Immature natural killer cell (primary cell): ENCODE measurements around the gene AGO1. TPM values are rescaled to one million over a fixed set of nuclear protein-coding genes. Genes with fewer than 3 reads are reported as not detected.
"Not testable (repeated sequence)": the region's sequence is repeated elsewhere in the genome, so short reads cannot be mapped to it uniquely, and the experiment has no call there.

ENCODE experiments used
- DNase-seq, 3 donors: peaks; one replicate each; pipeline ENCODE4 v3.0.0; 2022; ENCODE audit warnings: mixed read lengths in 1 of 3
- H3K27ac Mint-ChIP-seq, 6 donors: one replicate each; pipeline ENCODE4 v1.8.0; 2020; ENCODE audit warnings: mixed read lengths in 6 of 6, mild to moderate bottlenecking in 5 of 6, inconsistent platforms in 4 of 6, moderate library complexity in 3 of 6
- H3K27me3 Mint-ChIP-seq, 3 donors: one replicate each; pipeline ENCODE4 v1.8.0; 2020 to 2021; ENCODE audit warnings: low read depth in 3 of 3, mild to moderate bottlenecking in 3 of 3, mixed read lengths in 3 of 3, moderate library complexity in 3 of 3, inconsistent platforms in 1 of 3
- H3K36me3 Mint-ChIP-seq, 3 donors: one replicate each; pipeline ENCODE4 v1.8.0; 2020; ENCODE audit warnings: mixed read lengths in 3 of 3, inconsistent platforms in 2 of 3, mild to moderate bottlenecking in 2 of 3
- H3K4me1 Mint-ChIP-seq, 2 donors: one replicate each; pipeline ENCODE4 v1.8.0; 2020; ENCODE audit warnings: inconsistent platforms in 2 of 2, mild to moderate bottlenecking in 2 of 2, mixed read lengths in 2 of 2, moderate library complexity in 1 of 2
- H3K4me3 Mint-ChIP-seq, 5 donors: one replicate each; pipeline ENCODE4 v1.8.0; 2020; ENCODE audit warnings: mild to moderate bottlenecking in 5 of 5, mixed read lengths in 5 of 5, inconsistent platforms in 3 of 5, moderate library complexity in 3 of 5
- H3K9me3 Mint-ChIP-seq, 6 donors: one replicate each; pipeline ENCODE4 v1.8.0; 2020; ENCODE audit warnings: mild to moderate bottlenecking in 6 of 6, mixed read lengths in 6 of 6, inconsistent platforms in 4 of 6, moderate library complexity in 3 of 6
- polyA plus RNA-seq, 3 donors: library from polyadenylated mRNA; unstranded; fragments of 300-500 nt; fragmentation: Illumina TruSeq; gene quantifications; one replicate each; pipeline ENCODE4 v1.2.3, GENCODE V29; 2021

AGO1 gene
- polyA plus RNA-seq, 3 donors from 2014 or later, result 6.3 to 9.9 (median 7.0) TPM

GRCh38 chr1:35935442-35936388 is 52.7 kb downstream of the AGO1 start:
- no peak for DNase-seq
- Mint-ChIP-seq H3K4me3 (no peak overlapping the region), H3K36me3 (peaks cover 0 to 1% (median 0%) of the 10 kb centered on the region in 3 donors)

GRCh38 chr1:35936838-35937237 is 53.8 kb downstream of the AGO1 start:
- no peak overlapping the region for H3K4me3 Mint-ChIP-seq
- H3K27ac Mint-ChIP-seq, result no peak overlapping the region
- peaks cover 0 to 1% (median 0%) of the 10 kb centered on the region in 3 donors for H3K27me3 Mint-ChIP-seq
- H3K9me3 Mint-ChIP-seq, result no peaks in the 10 kb centered on the region
- H3K36me3 Mint-ChIP-seq, result peaks cover 0 to 4% (median 0%) of the 10 kb centered on the region in 3 donors
- DNase-seq, result no peak
- peaks cover 33 to 53% of the 10 kb centered on the region in 2 donors for H3K4me1 Mint-ChIP-seq

More at GRCh38 chr1:35935442-35936388, 52.7 kb downstream of the AGO1 start:
- Mint-ChIP-seq H3K4me1 (peaks cover 27 to 47% of the 10 kb centered on the region in 2 donors), H3K27ac (no peak overlapping the region), H3K27me3 (peaks cover 2 to 4% (median 3%) of the 10 kb centered on the region in 3 donors), H3K9me3 (no peaks in the 10 kb centered on the region)

- DNase-seq, result no peak
- no peak overlapping the region for H3K27ac Mint-ChIP-seq
- H3K27me3 Mint-ChIP-seq, result no peaks in the 10 kb centered on the region
- H3K9me3 Mint-ChIP-seq, result no peaks in the 10 kb centered on the region
- H3K4me1 Mint-ChIP-seq, result peaks cover 31 to 49% of the 10 kb centered on the region in 2 donors
- peaks cover 0 to 4% (median 0%) of the 10 kb centered on the region in 3 donors for H3K36me3 Mint-ChIP-seq
- H3K4me3 Mint-ChIP-seq, result no peak overlapping the region
Measured at GRCh38 chr1:35939484-35939883, 56.5 kb downstream of the AGO1 start.

- peaks cover 32 to 64% of the 10 kb centered on the region in 2 donors for H3K4me1 Mint-ChIP-seq
- peaks cover 0 to 1% (median 0%) of the 10 kb centered on the region in 3 donors for H3K27me3 Mint-ChIP-seq
- peak overlapping the region in 2 of 6 donors; percentile 10 to 48 for H3K27ac Mint-ChIP-seq
- no peak for DNase-seq
- H3K4me3 Mint-ChIP-seq, result no peak overlapping the region
- peaks cover 0 to 10% (median 5%) of the 10 kb centered on the region in 3 donors for H3K36me3 Mint-ChIP-seq
- H3K9me3 Mint-ChIP-seq, result no peaks in the 10 kb centered on the region
Measured at GRCh38 chr1:35945327-35945726, 62.3 kb downstream of the AGO1 start.

- Mint-ChIP-seq H3K4me1 (peaks cover 26 to 41% of the 10 kb centered on the region in 2 donors), H3K4me3 (no peak overlapping the region), H3K9me3 (no peaks in the 10 kb centered on the region), H3K27ac (no peak overlapping the region), H3K27me3 (peaks cover 0 to 1% (median 0%) of the 10 kb centered on the region in 3 donors), H3K36me3 (peaks cover 0 to 6% (median 5%) of the 10 kb centered on the region in 3 donors)
- DNase-seq, result no peak
Measured at GRCh38 chr1:35947547-35947946, 64.5 kb downstream of the AGO1 start.

GRCh38 chr1:35958558-35958957 is 75.5 kb downstream of the AGO1 start:
- no peak overlapping the region for H3K4me3 Mint-ChIP-seq
- H3K9me3 Mint-ChIP-seq, result no peaks in the 10 kb centered on the region
- peaks cover 0 to 3% (median 0%) of the 10 kb centered on the region in 3 donors for H3K27me3 Mint-ChIP-seq
- H3K36me3 Mint-ChIP-seq, result peaks cover 3 to 9% (median 5%) of the 10 kb centered on the region in 3 donors
- DNase-seq, result no peak
- peaks cover 8 to 19% of the 10 kb centered on the region in 2 donors for H3K4me1 Mint-ChIP-seq
- H3K27ac Mint-ChIP-seq, result no peak overlapping the region

- peaks cover 8 to 19% of the 10 kb centered on the region in 2 donors for H3K4me1 Mint-ChIP-seq
- no peak overlapping the region for H3K27ac Mint-ChIP-seq
- DNase-seq, result no peak
- peaks cover 0 to 3% (median 0%) of the 10 kb centered on the region in 3 donors for H3K27me3 Mint-ChIP-seq
- H3K36me3 Mint-ChIP-seq, result peaks cover 3 to 9% (median 5%) of the 10 kb centered on the region in 3 donors
- no peaks in the 10 kb centered on the region for H3K9me3 Mint-ChIP-seq
- no peak overlapping the region for H3K4me3 Mint-ChIP-seq
Measured at GRCh38 chr1:35959304-35959703, 76.3 kb downstream of the AGO1 start.

- no peak for DNase-seq
- no peak overlapping the region for H3K4me3 Mint-ChIP-seq
- no peaks in the 10 kb centered on the region for H3K9me3 Mint-ChIP-seq
- H3K36me3 Mint-ChIP-seq, result peaks cover 3% of the 10 kb centered on the region in 3 donors
- H3K27ac Mint-ChIP-seq, result no peak overlapping the region
- H3K27me3 Mint-ChIP-seq, result peaks cover 0 to 2% (median 0%) of the 10 kb centered on the region in 3 donors
- peaks cover 7 to 24% of the 10 kb centered on the region in 2 donors for H3K4me1 Mint-ChIP-seq
Measured at GRCh38 chr1:35962952-35963351, 79.9 kb downstream of the AGO1 start.

GRCh38 chr1:35964277-35964676 is 81.3 kb downstream of the AGO1 start:
- Mint-ChIP-seq H3K36me3 (peaks cover 12 to 14% (median 13%) of the 10 kb centered on the region in 3 donors), H3K4me1 (peaks cover 10 to 30% of the 10 kb centered on the region in 2 donors), H3K27ac (peak overlapping the region in 2 of 6 donors; percentile 7 to 62)
- H3K9me3 Mint-ChIP-seq, H3K27me3 Mint-ChIP-seq, H3K4me3 Mint-ChIP-seq, DNase-seq: not testable (repeated sequence)

- Mint-ChIP-seq H3K27ac (no peak overlapping the region), H3K9me3 (no peaks in the 10 kb centered on the region), H3K27me3 (no peaks in the 10 kb centered on the region)
Measured at GRCh38 chr1:35968396-35968795, 85.4 kb downstream of the AGO1 start.

GRCh38 chr1:35971601-35972000 is 88.6 kb downstream of the AGO1 start:
- Mint-ChIP-seq H3K4me1 (peaks cover 10 to 20% of the 10 kb centered on the region in 2 donors), H3K9me3 (no peaks in the 10 kb centered on the region), H3K27me3 (peaks cover 0 to 2% (median 0%) of the 10 kb centered on the region in 3 donors), H3K4me3 (no peak overlapping the region), H3K27ac (no peak overlapping the region), H3K36me3 (peaks cover 12 to 42% (median 27%) of the 10 kb centered on the region in 3 donors)
- DNase-seq, result no peak

More at GRCh38 chr1:35968396-35968795, 85.4 kb downstream of the AGO1 start:
- no peak for DNase-seq
- Mint-ChIP-seq H3K4me1 (peaks cover 11 to 26% of the 10 kb centered on the region in 2 donors), H3K4me3 (no peak overlapping the region), H3K36me3 (peaks cover 12 to 26% (median 16%) of the 10 kb centered on the region in 3 donors)

GRCh38 chr1:35972631-35973030 is 89.6 kb downstream of the AGO1 start:
- H3K4me3 Mint-ChIP-seq, DNase-seq, H3K9me3 Mint-ChIP-seq, H3K4me1 Mint-ChIP-seq, H3K27me3 Mint-ChIP-seq, H3K27ac Mint-ChIP-seq: not testable (repeated sequence)
- H3K36me3 Mint-ChIP-seq, result peaks cover 12 to 44% (median 27%) of the 10 kb centered on the region in 3 donors

- peaks cover 9 to 25% (median 12%) of the 10 kb centered on the region in 3 donors for H3K36me3 Mint-ChIP-seq
- peaks cover 0 to 2% (median 2%) of the 10 kb centered on the region in 3 donors for H3K27me3 Mint-ChIP-seq
- H3K4me3 Mint-ChIP-seq, result no peak overlapping the region
- no peaks in the 10 kb centered on the region for H3K9me3 Mint-ChIP-seq
- peaks cover 0 to 1% of the 10 kb centered on the region in 2 donors for H3K4me1 Mint-ChIP-seq
- no peak for DNase-seq
- no peak overlapping the region for H3K27ac Mint-ChIP-seq
Measured at GRCh38 chr1:35980090-35980489, 97.1 kb downstream of the AGO1 start.
